HG03521 (cell line): ENCODE results near the gene MTREX.

Experiments used
- ATAC-seq: cut with Tn5 transposase; IDR thresholded peaks from one replicate; pipeline ENCODE4 v1.9.1; 2021; ENCODE audit warnings: mild to moderate bottlenecking, moderate library complexity; ENCODE audit not compliant: unreplicated experiment

Gene MTREX

DNA sequence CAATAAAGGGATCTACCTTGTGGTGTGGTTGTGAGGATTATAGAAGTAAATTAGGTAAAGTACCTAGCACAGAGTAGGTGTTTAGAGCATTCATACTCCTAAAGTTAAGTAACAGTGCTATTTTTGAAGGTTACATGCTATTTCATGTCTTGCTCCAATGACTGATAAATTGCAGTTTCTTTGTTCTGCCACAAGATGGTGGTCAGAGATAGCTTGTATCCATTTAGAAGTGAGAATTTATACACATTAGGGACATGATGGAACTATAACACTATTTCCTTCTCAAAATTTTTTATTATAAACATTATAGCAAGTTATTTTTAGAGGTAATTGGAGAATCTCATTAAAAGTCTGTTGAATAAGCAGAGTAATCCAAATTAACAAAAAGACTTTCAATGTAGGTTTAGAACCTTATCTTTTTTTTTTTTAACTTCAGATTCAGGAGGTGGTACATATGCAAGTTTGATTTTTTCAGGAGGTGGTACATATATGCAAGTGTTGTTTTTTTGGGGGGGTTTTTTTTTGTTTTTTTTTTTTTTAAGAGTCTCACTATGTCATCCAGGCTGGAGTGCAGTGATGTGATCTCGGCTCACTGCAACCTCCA is 17.1 kb downstream of the MTREX start:
- no peak for ATAC-seq

DNA sequence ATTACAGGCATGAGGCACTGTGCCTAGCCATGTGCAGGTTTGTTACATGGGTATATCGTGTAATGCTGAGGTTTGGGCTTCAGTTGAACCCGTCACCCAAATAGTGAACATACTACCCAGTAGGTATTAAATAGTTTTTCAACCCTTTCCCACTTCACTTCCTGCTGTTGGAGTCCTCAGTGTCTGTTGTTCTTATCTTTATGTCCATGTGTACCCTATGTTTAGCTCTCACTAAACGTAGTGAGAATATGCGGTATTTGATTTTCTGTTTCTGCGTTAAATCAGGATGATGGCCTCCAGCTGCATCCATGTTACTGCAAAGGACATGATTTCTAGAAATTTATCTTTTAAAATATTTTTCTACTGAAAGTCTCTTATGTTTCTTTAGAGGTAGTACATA is 17.8 kb downstream of the MTREX start:
- ATAC-seq = no peak

DNA sequence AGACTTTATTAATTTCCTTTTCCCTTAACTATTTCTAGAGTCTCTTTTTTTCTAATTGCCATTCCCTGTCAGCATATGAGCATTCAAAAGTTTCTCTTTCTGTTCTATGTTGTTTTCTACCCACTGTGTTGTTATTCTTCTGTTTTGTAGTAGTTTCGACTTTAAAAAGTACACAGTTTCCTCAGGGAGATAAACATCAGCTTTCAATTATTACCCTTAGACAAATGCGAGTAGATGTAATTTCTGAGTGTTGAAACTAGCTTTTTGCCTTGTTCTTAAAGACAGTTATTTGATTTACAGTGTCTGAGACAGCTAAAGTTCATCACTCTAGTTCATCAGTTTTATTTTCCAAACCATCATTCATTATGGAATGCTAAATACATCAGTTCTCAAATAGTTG is 19.5 kb downstream of the MTREX start:
- no peak for ATAC-seq

DNA sequence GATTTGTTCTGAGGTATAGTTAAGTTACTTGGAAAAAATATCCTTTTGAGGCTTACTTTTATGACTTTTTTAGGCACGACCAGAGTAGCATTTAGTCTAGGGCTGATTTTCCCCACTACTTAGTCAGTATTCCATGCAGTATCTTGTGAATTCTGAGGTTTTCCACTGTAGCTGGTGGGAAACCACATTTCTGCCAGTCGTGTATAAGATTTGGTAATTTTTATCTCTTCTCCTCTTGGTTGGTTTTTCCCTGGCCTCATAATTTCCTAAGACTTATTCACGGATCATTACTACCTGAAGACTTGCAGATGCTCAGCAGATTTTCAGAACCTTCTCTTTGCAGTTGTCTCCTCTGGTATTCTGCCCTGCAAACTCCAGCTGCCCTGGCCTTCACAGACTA is 23.5 kb downstream of the MTREX start:
- ATAC-seq = no peak

DNA sequence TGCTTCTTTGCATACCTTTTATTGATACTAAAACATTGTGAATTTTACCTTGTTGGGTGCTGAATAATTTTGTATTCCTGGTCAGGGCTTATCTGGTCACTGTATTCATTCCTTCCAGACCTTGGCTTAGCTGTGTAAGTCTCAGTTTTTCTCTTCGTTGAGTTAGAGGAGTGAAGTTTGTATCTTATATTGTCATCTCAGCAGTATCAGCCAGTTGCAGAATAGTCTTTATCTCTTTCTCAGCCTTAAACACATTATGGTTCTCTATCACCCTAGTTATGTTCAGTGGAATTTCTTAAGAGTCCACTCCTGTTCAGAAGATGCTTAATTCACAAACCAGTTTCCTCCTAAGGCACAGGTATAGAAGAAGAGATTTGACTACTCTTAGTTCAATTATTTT is 25.2 kb downstream of the MTREX start:
- ATAC-seq = no peak

DNA sequence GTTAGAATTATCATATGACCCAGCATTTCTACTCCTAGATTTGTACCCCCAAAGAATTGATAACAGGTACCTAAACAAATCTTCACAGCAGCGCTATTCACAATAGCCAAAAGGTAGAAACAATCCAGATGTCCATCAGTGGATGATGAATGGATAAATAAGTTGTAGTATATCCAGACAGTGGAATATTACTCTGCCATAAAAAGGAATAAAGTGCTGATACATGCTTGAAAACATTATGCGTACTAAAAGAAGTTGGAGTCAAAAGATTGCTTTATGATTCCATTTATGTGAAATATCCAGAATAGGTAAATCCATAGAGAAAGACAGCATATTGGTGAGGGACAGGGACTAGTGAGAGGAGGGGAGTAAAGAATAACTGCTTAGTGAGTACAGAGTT is 26.0 kb downstream of the MTREX start:
- no peak for ATAC-seq

DNA sequence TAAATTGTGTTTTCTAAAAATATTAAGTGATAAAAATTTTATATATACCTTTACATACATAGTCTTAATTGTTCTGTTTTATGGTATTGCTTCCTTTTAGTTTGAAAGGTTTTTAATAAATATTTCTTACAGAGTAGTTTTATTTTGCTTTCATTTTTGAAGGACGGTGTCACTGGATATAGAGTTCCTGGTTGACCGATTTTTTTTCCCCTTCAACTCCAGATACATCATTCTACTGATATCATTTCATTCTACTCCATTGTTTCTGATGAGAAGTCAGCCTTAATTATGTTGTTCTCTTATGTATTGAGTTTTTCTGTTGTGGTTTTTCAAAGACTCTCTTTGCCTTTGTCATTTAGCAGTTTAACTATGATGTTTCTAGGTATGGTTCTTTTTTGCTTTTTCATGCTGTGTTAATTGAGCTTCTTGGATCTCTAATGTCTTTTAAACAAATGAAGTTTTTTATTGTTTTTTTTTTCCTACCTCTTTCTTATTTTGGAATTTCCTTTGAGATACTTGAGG is 30.4 kb downstream of the MTREX start:
- ATAC-seq = no peak

DNA sequence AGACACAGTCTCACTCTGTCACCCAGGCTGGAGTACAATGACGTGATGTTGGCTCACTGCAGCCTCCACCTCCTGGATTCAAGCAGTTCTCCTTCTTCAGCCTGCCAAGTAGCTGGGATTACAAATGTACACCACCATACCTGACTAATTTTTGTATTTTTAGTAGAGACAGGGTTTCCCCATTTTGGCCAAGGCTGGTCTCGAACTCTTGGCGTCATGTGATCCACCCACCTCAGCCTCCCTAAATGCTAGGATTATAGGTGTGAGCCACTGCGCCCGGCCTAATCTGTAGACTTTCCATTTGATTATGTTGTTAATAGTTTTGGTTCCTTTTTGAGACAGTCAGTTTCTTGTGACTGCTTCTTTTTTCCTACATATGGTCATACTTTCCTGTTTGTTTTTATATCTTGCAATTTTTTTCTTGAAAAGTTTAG is 31.0 kb downstream of the MTREX start:
- ATAC-seq = no peak

DNA sequence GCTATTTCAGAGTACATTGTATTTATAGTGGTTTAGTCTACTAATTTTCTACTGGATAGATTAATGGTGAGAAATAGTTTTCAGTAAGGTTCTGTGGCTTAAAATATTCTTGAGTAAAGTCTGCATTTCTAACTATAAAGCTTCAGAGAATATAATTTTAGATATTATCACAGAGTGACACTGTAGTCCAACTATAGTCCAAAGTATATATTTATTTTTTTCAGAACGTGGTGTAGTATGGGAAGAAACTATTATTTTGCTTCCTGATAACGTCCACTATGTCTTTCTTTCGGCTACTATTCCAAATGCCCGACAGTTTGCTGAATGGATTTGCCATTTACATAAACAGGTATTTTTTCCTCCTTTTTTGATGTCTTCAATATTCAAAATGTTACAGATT is 35.3 kb downstream of the MTREX start:
- ATAC-seq = no peak

DNA sequence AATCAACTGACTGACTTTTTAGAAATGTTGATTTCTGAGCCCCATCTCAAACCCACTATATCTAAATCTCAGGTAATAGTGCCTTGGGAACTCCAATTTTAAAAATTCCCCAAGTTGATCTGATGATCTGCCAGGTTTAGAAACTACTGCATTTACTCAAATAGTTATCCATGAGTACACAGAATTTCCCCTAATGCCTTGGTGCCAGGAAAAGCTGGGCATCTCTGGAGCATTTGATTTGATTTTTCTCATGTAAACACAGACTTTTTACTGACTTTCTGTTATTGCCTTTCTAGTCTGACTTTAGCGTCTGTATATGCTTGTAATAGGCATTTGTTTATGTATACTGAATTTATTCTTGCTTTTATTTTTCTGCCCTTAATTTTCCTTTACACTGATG is 35.8 kb downstream of the MTREX start:
- no peak for ATAC-seq

DNA sequence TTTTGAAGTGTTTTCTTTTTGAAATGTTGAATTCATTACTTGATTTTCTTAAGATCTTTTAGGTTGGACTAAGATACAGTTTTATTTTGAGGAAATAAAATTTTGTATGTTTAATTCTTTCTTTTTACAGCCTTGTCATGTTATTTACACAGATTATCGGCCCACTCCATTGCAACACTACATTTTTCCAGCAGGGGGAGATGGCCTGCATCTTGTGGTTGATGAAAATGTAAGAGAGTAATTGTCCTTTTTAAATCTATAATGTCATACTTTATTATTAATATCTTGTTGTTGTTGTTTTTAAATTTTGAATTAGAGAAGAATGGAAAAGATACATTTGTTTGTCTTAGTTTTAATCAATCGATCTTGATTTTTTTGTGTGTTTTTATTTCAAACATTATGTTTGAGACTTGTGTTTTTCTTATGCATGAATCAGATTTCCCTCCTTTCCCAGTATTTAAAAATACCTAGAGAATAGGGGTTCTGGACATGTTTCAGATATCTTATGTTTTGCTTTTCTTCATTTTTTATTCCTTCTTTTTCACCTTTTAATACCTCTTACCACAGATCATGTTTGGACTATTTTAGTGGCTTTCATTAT is 36.7 kb downstream of the MTREX start:
- ATAC-seq = no peak

DNA sequence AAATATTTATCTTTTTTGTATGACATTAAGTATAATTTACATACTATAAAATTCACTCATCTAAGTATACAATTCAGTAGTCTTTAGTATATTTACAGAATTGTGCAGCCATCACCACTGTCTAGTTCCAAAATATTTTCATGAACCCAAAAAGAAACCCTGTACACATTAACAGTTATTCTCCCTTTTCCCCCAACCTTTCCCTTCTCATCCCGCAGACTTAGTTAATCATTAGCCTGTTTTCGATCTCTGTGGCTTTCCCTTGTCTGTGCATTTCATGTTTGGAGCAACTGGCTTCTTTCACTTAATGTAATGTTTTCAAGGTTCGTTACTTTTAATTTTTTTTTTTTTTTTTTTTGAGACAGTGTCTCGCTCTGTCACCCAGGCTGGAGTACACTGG is 37.5 kb downstream of the MTREX start:
- no peak for ATAC-seq

DNA sequence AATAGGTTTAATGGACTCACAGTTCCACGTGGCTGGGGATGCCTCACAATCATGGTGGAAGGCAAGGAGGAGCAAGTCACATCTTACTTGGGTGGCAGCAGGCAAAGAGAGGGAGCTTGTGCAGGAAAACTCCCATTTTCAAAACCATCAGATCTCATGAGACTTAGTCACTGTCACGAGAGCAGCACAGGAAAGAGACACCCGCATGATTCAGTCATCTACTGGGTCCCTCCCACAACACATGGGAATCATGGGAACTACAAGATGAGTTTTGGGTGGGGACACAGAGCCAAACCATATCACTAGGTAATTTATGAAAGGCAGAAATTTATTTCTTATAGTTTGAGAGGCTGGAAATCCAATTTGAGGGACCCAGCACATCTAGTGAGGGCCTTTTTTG is 40.0 kb downstream of the MTREX start:
- no peak for ATAC-seq

DNA sequence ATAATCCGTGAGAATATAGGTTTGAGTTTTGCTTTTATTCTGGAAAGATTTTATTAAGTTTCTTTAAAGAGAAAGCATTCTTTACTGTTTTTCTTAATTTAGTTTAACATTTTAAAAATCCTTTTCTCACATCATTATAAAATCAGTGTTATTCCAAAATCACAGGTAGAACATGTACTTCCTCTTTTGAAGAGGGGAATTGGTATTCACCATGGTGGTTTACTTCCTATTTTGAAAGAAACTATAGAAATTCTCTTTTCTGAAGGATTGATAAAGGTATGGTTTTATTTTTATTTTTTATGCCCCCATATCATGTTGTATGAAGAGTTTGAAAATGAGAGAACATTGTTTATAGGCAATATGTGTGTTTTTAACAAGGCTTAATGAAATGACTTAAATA is 43.0 kb downstream of the MTREX start:
- ATAC-seq = no peak

DNA sequence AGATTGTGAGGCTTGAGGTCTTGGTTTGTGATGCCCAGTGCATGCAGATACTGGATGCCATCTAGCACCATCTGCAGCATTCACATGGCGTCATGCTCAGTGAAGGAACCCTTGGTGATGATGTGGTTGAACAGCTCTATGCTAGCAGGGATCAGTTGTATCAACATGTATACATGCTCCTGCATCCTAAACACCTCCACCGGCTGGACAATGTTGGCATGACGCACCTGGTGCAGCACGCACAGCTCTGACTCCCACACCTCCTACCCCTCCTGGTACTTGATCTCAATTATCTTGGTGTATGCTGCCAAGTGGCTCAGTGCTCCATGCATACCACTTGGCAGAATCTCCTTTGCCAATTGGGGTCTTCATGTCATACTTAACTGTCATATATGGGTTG is 49.1 kb downstream of the MTREX start:
- ATAC-seq = no peak

DNA sequence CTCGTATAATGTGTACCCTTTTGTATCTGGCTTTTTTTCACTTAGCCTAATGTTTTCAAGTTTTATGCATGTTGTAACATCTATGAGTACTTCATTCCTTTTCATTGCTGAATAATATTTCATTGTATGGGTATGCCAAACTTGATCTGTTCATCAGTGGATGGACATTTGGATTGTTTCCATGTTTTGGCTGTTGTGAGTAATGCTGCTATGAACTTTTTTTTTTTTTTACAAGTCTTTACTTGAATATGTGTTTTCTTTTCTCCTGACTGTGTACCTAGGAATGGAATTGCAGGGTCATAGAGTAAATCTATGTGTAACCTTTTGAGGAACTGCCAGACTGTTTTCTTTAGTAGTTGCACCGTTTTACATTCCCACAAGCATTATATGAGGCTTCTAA is 52.4 kb downstream of the MTREX start:
- ATAC-seq = no peak

DNA sequence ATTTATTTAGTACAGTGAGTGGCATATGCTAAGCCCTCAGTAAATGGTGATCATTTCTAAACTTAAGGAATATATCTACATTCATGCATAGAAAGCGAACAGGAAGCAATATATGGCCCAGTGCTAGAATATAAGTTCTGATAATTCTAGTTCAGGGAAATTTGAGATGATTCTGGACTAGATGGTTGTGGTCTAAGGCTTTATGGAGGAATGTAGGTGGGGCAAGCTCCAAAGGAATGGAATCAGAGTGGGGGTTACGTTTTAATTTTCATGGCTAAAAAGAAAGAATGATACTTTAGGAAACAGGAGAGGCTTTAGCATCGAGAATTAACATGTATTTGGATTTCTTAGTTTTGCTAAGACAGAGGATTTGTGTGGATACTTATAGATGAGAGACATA is 56.1 kb downstream of the MTREX start:
- ATAC-seq = no peak

DNA sequence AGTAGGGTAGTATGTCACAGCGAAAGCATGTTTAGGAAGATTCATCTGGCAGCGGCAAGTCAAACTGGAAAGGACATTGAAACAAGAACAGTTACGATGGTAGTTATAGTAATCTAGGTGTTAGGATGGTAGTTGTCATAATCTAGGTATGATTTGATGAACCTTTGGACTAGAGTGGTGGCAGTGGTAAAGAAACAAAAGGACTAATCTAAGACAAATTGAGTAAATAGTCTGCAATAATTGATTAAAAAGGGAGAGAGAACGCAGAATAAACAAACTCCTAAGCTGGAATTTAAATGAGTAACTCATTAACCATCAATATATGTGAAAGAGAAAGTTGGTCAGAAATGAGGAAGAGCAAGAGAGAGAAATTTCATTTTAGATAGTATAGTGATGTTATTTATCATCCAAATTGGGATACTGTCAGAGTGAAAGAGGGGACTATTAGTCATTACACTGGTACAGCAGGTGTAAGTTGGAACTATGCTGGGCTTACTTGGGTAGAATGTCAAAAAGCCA is 56.8 kb downstream of the MTREX start:
- peak; percentile 97 for ATAC-seq

DNA sequence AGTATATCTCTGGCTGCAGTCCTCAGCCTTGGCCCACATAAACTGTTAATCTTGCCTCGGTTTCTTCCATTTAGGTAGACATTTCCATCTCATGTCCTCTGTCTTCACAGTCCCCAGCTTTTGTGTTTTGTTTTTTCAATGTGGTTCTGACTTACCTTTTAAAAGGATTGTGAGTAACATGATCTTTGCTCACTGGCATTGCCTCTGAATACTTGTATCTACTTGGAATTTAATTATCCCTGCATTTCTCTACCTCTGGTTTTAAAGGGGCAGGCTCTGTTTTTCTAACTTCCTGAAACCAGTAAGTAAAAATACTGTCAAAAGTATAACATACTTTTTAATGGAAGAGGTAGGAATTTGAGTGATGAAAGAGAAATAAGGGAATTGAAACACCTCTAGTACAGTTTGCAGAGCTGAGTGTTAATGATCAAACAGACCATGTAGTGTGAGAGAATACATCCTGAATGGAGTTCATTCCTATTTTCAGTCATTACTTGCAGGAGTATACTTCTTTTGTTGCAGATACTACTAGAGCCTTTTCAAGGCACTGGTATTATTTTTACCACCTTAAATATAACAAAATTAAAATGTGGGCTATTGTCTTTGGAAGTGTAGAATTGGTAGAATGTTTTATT is 62.6 kb downstream of the MTREX start:
- ATAC-seq = no peak

DNA sequence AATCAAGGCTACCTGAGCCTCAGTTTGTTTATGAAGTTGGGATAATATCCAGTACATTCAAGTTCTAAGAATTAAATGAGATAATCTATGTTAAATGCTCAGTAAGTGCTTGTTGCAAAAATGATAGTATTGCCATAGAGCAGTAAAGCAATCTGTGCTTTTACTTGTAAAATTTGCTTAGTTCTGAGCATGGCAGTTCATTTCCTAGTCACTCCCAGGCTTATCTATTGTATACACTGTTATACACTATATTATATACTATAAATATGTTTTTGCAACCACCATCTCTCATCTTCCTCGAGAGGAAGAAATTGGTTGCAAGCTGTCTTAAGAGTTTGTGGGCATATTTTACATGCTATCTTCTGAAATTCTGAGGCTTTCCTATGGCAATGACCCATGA is 63.4 kb downstream of the MTREX start:
- ATAC-seq = no peak

DNA sequence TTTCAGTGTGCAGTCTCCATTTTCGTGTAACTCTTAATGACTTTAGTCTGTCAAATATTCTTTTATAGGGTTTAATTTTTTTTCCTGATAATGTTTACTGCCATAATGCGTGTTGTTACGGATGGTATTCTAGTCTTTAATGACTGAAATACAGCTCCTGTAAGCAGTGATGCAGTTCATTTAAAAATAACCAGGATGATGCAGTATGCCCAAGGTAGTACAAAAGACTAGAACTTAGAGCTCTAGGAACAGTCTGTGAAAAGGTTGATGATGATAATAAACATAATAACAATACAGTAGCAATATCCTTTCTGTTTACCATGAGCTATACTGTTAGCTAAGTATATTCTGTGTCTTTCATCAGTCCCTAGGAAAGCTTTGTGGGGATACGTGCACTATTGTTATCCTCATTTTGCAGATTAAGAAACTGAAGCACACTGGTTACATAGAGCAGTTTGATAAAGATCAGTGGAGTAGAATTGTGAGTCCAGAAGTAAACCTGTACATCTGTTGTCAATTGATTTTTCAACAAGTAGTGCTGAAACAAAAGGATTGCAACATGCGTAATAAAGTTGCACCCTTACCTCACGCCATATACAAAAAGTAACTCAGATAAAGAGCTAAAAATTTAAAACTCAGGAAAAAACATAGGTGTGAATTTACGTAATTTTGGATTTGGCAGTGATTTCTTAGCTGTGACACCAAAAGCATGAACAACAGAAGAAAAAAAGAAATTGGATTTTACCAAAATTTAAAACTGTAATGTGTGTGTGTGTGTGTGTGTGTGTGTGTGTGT is 64.5 kb downstream of the MTREX start:
- no peak for ATAC-seq
